NT2/D1 (cell line): Measurements from ENCODE around the gene GPS1.
A peak's percentile ranks its signal among the peaks of the same experiment; 100 is the strongest.

Experiments
- DNase-seq: peaks from one replicate; pipeline ENCODE4 v3.0.0-alpha.2; 2011; ENCODE audit warnings: low read depth, low spot score
- H3K27me3 ChIP-seq: 2 replicates; pipeline ENCODE4 v1.6.0; 2011; ENCODE audit warnings: mild to moderate bottlenecking; ENCODE audit not compliant: insufficient read length, insufficient read depth
- H3K36me3 ChIP-seq: 2 replicates; pipeline ENCODE4 v1.6.1; 2011; ENCODE audit warnings: mild to moderate bottlenecking, low read length, mixed read lengths; ENCODE audit not compliant: insufficient read depth, insufficient read length
- H3K4me1 ChIP-seq: 2 replicates; pipeline ENCODE4 v1.5.1; 2011; ENCODE audit not compliant: insufficient read depth, insufficient read length
- H3K4me3 ChIP-seq: 2 replicates; pipeline ENCODE4 v1.5.1; 2011; ENCODE audit warnings: low read depth; ENCODE audit not compliant: insufficient read length
- H3K9ac ChIP-seq: 2 replicates; pipeline ENCODE4 v1.6.0; 2011; ENCODE audit warnings: low read depth; ENCODE audit not compliant: insufficient read length
- H3K9me3 ChIP-seq: 2 replicates; pipeline ENCODE4 v1.5.1; 2011; ENCODE audit warnings: mild to moderate bottlenecking, low read length; ENCODE audit not compliant: insufficient read depth
- SUZ12 ChIP-seq: IDR thresholded peaks from 2 replicates; pipeline ENCODE4 v1.6.1; 2011; ENCODE audit not compliant: insufficient read length, insufficient read depth; ENCODE audit errors: extremely low read depth
- YY1 ChIP-seq: IDR thresholded peaks from 2 replicates; pipeline ENCODE4 v1.6.1; 2011; ENCODE audit not compliant: insufficient read length, insufficient read depth
- ZNF274 ChIP-seq: IDR thresholded peaks from 2 replicates; pipeline ENCODE4 v1.6.1; 2011; ENCODE audit warnings: mild to moderate bottlenecking, low read depth, low read length

The GPS1 gene

GRCh38 chr17:82096709-82097183 is 45.0 kb downstream of the GPS1 start:
- Histone ChIP-seq H3K4me1 (peaks cover 47% of the 10 kb centered on the region), H3K9me3 (no peaks in the 10 kb centered on the region), H3K4me3 (peak overlapping the region; percentile 99), H3K27me3 (no peaks in the 10 kb centered on the region), H3K9ac (peak overlapping the region; percentile 98), H3K36me3 (peaks cover 57% of the 10 kb centered on the region)
- TF ChIP-seq YY1 (no peak), SUZ12 (no peak), ZNF274 (no peak)
- DNase-seq = no peak

GRCh38 chr17:82097184-82097918 is 45.7 kb downstream of the GPS1 start:
- H3K9me3 ChIP-seq = no peaks in the 10 kb centered on the region
- no peak for DNase-seq
- TF ChIP-seq SUZ12 (no peak), ZNF274 (no peak), YY1 (no peak)
- H3K4me3 ChIP-seq = peak overlapping the region; percentile 99
- H3K36me3 ChIP-seq = peaks cover 55% of the 10 kb centered on the region
- H3K9ac ChIP-seq = peak overlapping the region; percentile 98
- H3K27me3 ChIP-seq = no peaks in the 10 kb centered on the region
- H3K4me1 ChIP-seq = peaks cover 52% of the 10 kb centered on the region

DNA sequence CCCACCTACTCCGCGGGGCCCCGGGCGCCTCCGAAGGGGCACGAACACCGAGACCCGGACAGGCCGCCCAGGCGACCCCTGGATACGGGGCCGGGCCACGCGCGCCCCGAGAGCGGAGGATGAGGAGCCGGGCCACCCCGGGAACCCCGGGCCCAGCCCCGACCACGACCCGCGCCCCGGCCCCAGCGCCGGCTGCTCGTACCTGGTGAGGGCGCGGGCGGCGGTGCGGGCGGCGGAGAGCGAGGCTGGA is 46.1 kb downstream of the GPS1 start:
- H3K4me1 ChIP-seq = peaks cover 54% of the 10 kb centered on the region
- peak overlapping the region; percentile 99 for H3K4me3 ChIP-seq
- H3K27me3 ChIP-seq = no peaks in the 10 kb centered on the region
- DNase-seq = no peak
- H3K9ac ChIP-seq = peak overlapping the region; percentile 98
- no peaks in the 10 kb centered on the region for H3K9me3 ChIP-seq
- peaks cover 51% of the 10 kb centered on the region for H3K36me3 ChIP-seq
- TF ChIP-seq ZNF274 = no peak
- TF ChIP-seq SUZ12 = no peak
- no peak for TF ChIP-seq YY1

DNA sequence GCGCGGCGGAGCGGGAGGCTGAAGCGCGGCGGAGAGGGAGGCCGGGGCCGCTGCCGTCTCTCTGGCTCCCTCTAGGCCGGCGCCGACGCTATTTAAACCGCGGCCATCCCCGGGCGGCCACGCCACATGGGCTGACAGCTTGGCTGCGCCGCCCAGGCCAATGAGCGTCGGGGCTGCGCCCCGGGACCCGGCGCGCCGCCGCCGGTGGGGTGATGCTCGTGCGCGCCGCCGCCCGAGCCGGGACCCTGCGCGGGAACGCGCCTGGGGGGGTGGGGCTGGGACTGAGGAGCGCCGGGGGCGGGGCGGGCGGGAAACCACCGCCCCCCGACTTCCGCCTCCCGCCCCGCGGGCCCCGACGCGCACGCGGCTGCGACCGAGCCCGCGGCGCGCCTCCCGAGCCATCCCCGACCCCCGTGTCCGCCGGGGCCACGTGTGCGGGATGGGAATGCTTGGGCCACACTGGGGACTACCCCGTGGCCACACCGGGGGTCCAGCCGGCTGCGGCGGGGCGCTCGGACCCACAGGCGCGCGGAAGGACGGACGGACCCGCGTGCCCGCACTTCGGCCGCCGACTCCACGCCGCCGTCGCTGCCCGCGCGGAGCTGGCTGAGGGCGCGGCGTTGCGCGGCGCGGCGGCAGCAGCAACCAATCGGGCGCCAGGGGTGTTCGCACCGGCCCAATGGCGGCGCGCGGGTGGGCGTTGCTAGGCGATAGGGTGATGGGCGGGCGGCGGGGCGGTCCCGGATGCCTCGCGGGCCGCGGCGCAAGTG is 46.7 kb downstream of the GPS1 start, which contains the start of gene FASN:
Gene FASN, minus strand, starts transcription at position 68 of the 770 bp plus-strand sequence. CDS start 1,791 bp downstream, outside the sequence.
- H3K36me3 ChIP-seq = peaks cover 45% of the 10 kb centered on the region

DNA sequence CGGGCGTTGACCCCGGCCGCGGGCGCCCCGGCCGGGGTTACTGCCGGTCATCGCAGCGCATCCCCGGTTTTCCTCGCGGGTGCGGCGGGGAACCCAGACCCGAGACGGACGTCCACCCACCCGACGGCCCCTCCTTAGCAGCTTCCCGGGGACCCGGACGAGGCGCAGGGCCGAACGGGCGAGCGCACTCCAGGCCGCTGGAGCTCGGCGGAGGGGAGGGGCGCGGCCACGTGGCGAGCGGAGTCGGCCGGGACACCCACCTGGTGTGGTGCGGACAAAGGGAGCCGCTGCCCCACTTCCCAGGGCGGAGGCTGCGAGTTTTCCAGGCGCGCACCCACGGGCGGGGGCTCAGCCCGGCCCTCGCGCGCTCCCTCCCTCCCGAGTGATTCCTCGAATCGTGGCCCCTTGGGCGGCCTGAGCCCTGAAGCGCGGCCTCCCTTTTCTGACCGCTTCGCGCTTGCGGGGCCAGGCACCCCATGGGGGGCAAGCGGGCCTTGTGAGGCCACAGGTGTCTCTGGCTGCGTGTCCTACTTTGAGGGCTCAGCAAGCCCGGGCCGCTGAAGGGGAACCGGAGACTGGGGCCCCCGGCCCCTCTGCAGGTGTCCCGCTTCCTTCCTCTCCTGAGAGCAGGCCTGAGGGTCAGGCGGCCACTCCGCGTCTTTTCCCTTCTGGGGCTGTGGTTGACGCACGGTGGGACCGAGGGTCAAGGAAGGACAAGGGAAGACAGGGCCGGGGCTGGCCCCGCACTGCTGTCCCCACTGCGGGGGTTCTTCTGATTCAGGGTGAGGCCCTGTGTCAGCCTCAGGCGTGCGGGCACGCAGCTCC is 47.5 kb downstream of the GPS1 start:
- Histone ChIP-seq H3K4me3 (peak overlapping the region; percentile 91), H3K4me1 (peaks cover 47% of the 10 kb centered on the region), H3K36me3 (peaks cover 38% of the 10 kb centered on the region), H3K9ac (peak overlapping the region; percentile 99), H3K9me3 (no peaks in the 10 kb centered on the region), H3K27me3 (no peaks in the 10 kb centered on the region)
- no peak for DNase-seq
- TF ChIP-seq YY1 = no peak
- TF ChIP-seq ZNF274 = no peak
- no peak for TF ChIP-seq SUZ12

More for the DNA sequence above, 46.7 kb downstream of the GPS1 start, which contains the start of gene FASN:
- Histone ChIP-seq H3K9me3 (no peaks in the 10 kb centered on the region), H3K4me1 (peaks cover 52% of the 10 kb centered on the region), H3K9ac (peak within 1 kb of the TSS; percentile 99), H3K27me3 (no peaks in the 10 kb centered on the region), H3K4me3 (peak within 1 kb of the TSS; percentile 99)
- TF ChIP-seq YY1 (no peak), ZNF274 (no peak), SUZ12 (no peak)
- peak; percentile 85 for DNase-seq

GRCh38 chr17:82100502-82101298 is 49.0 kb downstream of the GPS1 start:
- no peak for TF ChIP-seq SUZ12
- TF ChIP-seq ZNF274 = no peak
- TF ChIP-seq YY1 = no peak
- Histone ChIP-seq H3K4me3 (peak overlapping the region; percentile 24), H3K4me1 (peaks cover 52% of the 10 kb centered on the region), H3K9me3 (no peaks in the 10 kb centered on the region), H3K36me3 (peaks cover 26% of the 10 kb centered on the region), H3K27me3 (no peaks in the 10 kb centered on the region), H3K9ac (peak overlapping the region; percentile 99)
- no peak for DNase-seq
